HG03108 (cell line): ENCODE measurements around the gene TRIOBP.
A peak's percentile ranks its signal among the peaks of the same experiment; 100 is the strongest.

Experiments
- ATAC-seq: cut with Tn5 transposase; IDR thresholded peaks from one replicate; pipeline ENCODE4 v1.9.1; 2021; ENCODE audit warnings: moderate library complexity; ENCODE audit not compliant: unreplicated experiment

Gene TRIOBP

GRCh38 chr22:37804352-37804880, 107.6 kb downstream of the TRIOBP start:
- ATAC-seq: no peak

GRCh38 chr22:37804881-37805809, 108.3 kb downstream of the TRIOBP start:
- no peak for ATAC-seq

GRCh38 chr22:37805810-37806277, 109.0 kb downstream of the TRIOBP start:
- ATAC-seq: no peak

GRCh38 chr22:37806409-37807333, 109.8 kb downstream of the TRIOBP start:
- ATAC-seq: no peak

- ATAC-seq: peak; percentile 94
Observed at GRCh38 chr22:37807410-37808293, 110.8 kb downstream of the TRIOBP start, which contains the start of gene GCAT. Gene GCAT (plus strand): TSS chr22:37807934. CDS start chr22:37807968, 34 bp downstream.

- ATAC-seq: no peak
Observed at GRCh38 chr22:37808294-37808657, 111.4 kb downstream of the TRIOBP start.

- no peak for ATAC-seq
Observed at GRCh38 chr22:37809672-37810333, 113.0 kb downstream of the TRIOBP start.

- no peak for ATAC-seq
Observed at GRCh38 chr22:37811867-37812266, 115.0 kb downstream of the TRIOBP start.

GRCh38 chr22:37812869-37813678, 116.2 kb downstream of the TRIOBP start:
- ATAC-seq: no peak

- no peak for ATAC-seq
Observed at GRCh38 chr22:37815593-37815992, 118.7 kb downstream of the TRIOBP start.

GRCh38 chr22:37816543-37817180, 119.8 kb downstream of the TRIOBP start:
- no peak for ATAC-seq

- no peak for ATAC-seq
Observed at GRCh38 chr22:37817705-37818408, 121.0 kb downstream of the TRIOBP start.

GRCh38 chr22:37818409-37819104, 121.7 kb downstream of the TRIOBP start:
- ATAC-seq: peak; percentile 51

- ATAC-seq: no peak
Observed at GRCh38 chr22:37819105-37819433, 122.2 kb downstream of the TRIOBP start.

GRCh38 chr22:37820350-37820749, 123.5 kb downstream of the TRIOBP start:
- ATAC-seq: no peak

- no peak for ATAC-seq
Observed at GRCh38 chr22:37822079-37822833, 125.4 kb downstream of the TRIOBP start.
